CD4-positive, alpha-beta T cell (primary cell): ENCODE measurements around the gene G6PC3. TPM values are rescaled to one million over a fixed set of nuclear protein-coding genes. Genes with fewer than 3 reads are reported as not detected.

Experiments used
- ATAC-seq: fragments of 200-7000 bp; cut with Tn5 transposase; one replicate; pipeline ENCODE4 v1.10.0; 2022; ENCODE audit warnings: mild to moderate bottlenecking; ENCODE audit not compliant: poor library complexity
- CTCF ChIA-PET: fragments of 350-600 bp; sonication (Branson Sonifier 250); formaldehyde crosslinking; loops from one replicate; lab custom pipeline; 2021; ENCODE audit warnings: antibody characterized with exemption, inconsistent platforms; lab: Charles Lee
- POLR2A ChIA-PET: fragments of 350-600 bp; sonication (Branson Sonifier 250); formaldehyde crosslinking; loops from one replicate; lab custom pipeline; 2021; ENCODE audit warnings: antibody characterized with exemption, inconsistent platforms; lab: Charles Lee
- DNase-seq, 14 experiments: peaks; one replicate each; pipeline ENCODE4 v3.0.0-alpha.2; 2013 to 2020; ENCODE audit warnings: mixed read lengths in 2 of 14
- H3K27ac ChIP-seq, 2 donors: one replicate each; pipeline versions ENCODE4 v1.5.1 to v1.7.0; 2013; ENCODE audit warnings: low read length in 2 of 2, low read depth in 1 of 2, mild to moderate bottlenecking in 1 of 2
- H3K27me3 ChIP-seq, 2 experiments: 1 replicate in 1 of 2; 2 replicates in 1 of 2; pipeline versions ENCODE4 v1.6.1 to v1.7.0; 2013; ENCODE audit warnings: low read length in 2 of 2, control low read depth in 1 of 2, mild to moderate bottlenecking in 1 of 2, moderate library complexity in 1 of 2; ENCODE audit not compliant: insufficient read depth in 2 of 2, control insufficient read depth in 1 of 2
- H3K36me3 ChIP-seq: one replicate; pipeline ENCODE4 v1.6.1; 2013; ENCODE audit warnings: low read length, control low read depth; ENCODE audit not compliant: insufficient read depth
- H3K4me1 ChIP-seq: one replicate; pipeline ENCODE4 v1.6.1; 2013; ENCODE audit warnings: low read length, control low read depth; ENCODE audit not compliant: insufficient read depth
- H3K4me3 ChIP-seq: one replicate; pipeline ENCODE4 v1.5.1; 2013; ENCODE audit warnings: mild to moderate bottlenecking, low read length, moderate library complexity
- H3K9me3 ChIP-seq, 2 experiments: 1 replicate in 1 of 2; 2 replicates in 1 of 2; pipeline versions ENCODE4 v1.6.1 to v1.7.0; 2013; ENCODE audit warnings: low read length in 2 of 2, mild to moderate bottlenecking in 2 of 2, control low read depth in 1 of 2, moderate library complexity in 1 of 2; ENCODE audit not compliant: control insufficient read depth in 1 of 2, insufficient read depth in 1 of 2
- H3K27ac Mint-ChIP-seq: one replicate; pipeline ENCODE4 v1.8.0; 2020; ENCODE audit warnings: mixed read lengths
- H3K27me3 Mint-ChIP-seq: one replicate; pipeline ENCODE4 v1.8.0; 2021; ENCODE audit warnings: mixed read lengths
- H3K36me3 Mint-ChIP-seq: one replicate; pipeline ENCODE4 v1.8.0; 2021; ENCODE audit warnings: low read depth, mixed read lengths
- H3K4me1 Mint-ChIP-seq: one replicate; pipeline ENCODE4 v1.8.0; 2021; ENCODE audit warnings: low read depth, mixed read lengths
- H3K4me3 Mint-ChIP-seq: one replicate; pipeline ENCODE4 v1.8.0; 2020; ENCODE audit warnings: mild to moderate bottlenecking, mixed read lengths
- H3K9me3 Mint-ChIP-seq: one replicate; pipeline ENCODE4 v1.8.0; 2020; ENCODE audit warnings: mixed read lengths
- intact Hi-C, 2 experiments: fragments of 100-400 bp; cut with DNase I in 1 of 2; cut with micrococcal nuclease in 1 of 2; formaldehyde crosslinking; loops; one replicate each; pipeline versions ENCODE4 v1.15.1 to v1.9.0; 2023 to 2025; cut with DNase I, micrococcal nuclease
- total RNA-seq, 174 experiments: library from RNA in 2 of 174; stranded (reverse) in 2 of 174; gene quantifications; one replicate each; pipeline ENCODE4 v1.2.3 and lab custom pipeline; 2021 to 2026
- TF ChIP-seq, protein P1 (sequence below): fragments of 200-600 bp; IDR thresholded peaks from one replicate; pipeline ENCODE4 v1.8.0; 2022; ENCODE audit warnings: antibody characterized with exemption, mild to moderate bottlenecking

The G6PC3 gene
- total RNA-seq, 2 experiments from 2014 or later = 5.6 to 5.8 TPM

GRCh38 chr17:44113868-44114840 lies 43.6 kb downstream of the G6PC3 start:
- DNase-seq (no peak), ATAC-seq (no peak)
- ChIA-PET CTCF (interaction anchor here (1.2 kb wide), 1 partner anchor 16 kb away, joined by 4 read pairs; no protein-coding TSS in a partner anchor), POLR2A (interaction anchor here (1.6 kb wide), 1 partner anchor 9 kb away, joined by 4 read pairs; the partner anchor contains the start of gene HDAC5)
- Mint-ChIP-seq H3K36me3 (peaks cover 19% of the 10 kb centered on the region), H3K27me3 (no peaks in the 10 kb centered on the region), H3K4me3 (no peak overlapping the region), H3K27ac (peak overlapping the region; percentile 28), H3K4me1 (peaks cover 45% of the 10 kb centered on the region), H3K9me3 (no peaks in the 10 kb centered on the region)
- H3K27me3 ChIP-seq = no peaks in the 10 kb centered on the region
- H3K9me3 ChIP-seq = no peaks in the 10 kb centered on the region
- no peak overlapping the region for H3K4me3 ChIP-seq
- peaks cover 37% of the 10 kb centered on the region for H3K36me3 ChIP-seq
- TF ChIP-seq, protein P1, sequence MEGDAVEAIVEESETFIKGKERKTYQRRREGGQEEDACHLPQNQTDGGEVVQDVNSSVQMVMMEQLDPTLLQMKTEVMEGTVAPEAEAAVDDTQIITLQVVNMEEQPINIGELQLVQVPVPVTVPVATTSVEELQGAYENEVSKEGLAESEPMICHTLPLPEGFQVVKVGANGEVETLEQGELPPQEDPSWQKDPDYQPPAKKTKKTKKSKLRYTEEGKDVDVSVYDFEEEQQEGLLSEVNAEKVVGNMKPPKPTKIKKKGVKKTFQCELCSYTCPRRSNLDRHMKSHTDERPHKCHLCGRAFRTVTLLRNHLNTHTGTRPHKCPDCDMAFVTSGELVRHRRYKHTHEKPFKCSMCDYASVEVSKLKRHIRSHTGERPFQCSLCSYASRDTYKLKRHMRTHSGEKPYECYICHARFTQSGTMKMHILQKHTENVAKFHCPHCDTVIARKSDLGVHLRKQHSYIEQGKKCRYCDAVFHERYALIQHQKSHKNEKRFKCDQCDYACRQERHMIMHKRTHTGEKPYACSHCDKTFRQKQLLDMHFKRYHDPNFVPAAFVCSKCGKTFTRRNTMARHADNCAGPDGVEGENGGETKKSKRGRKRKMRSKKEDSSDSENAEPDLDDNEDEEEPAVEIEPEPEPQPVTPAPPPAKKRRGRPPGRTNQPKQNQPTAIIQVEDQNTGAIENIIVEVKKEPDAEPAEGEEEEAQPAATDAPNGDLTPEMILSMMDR = no peak
- H3K4me1 ChIP-seq = peaks cover 36% of the 10 kb centered on the region
- H3K27ac ChIP-seq = no peak overlapping the region
- intact Hi-C loops = no loop called here

GRCh38 chr17:44115585-44116415 lies 45.3 kb downstream of the G6PC3 start:
- POLR2A ChIA-PET = no interaction called here
- no peak overlapping the region for H3K27ac ChIP-seq
- H3K27me3 ChIP-seq = no peaks in the 10 kb centered on the region
- no peak overlapping the region for H3K4me3 Mint-ChIP-seq
- intact Hi-C loops = no loop called here
- ATAC-seq (no peak), DNase-seq (peak in 4 of 14 experiments; percentile 16 to 48 (median 34))
- TF ChIP-seq, protein P1 = peak; percentile 43
- no peaks in the 10 kb centered on the region for H3K9me3 Mint-ChIP-seq
- H3K4me1 Mint-ChIP-seq = peaks cover 59% of the 10 kb centered on the region
- H3K4me3 ChIP-seq = no peak overlapping the region
- peaks cover 40% of the 10 kb centered on the region for H3K4me1 ChIP-seq
- no peak overlapping the region for H3K27ac Mint-ChIP-seq
- H3K36me3 ChIP-seq = peaks cover 30% of the 10 kb centered on the region
- CTCF ChIA-PET = interaction anchor here (0.6 to 1.2 kb wide), 5 partner anchors 19 to 172 kb away, joined by 3 to 5 read pairs (median 3); no protein-coding TSS in a partner anchor
- H3K36me3 Mint-ChIP-seq = peaks cover 19% of the 10 kb centered on the region
- H3K27me3 Mint-ChIP-seq = no peaks in the 10 kb centered on the region
- H3K9me3 ChIP-seq = no peaks in the 10 kb centered on the region

- no peaks in the 10 kb centered on the region for H3K27me3 Mint-ChIP-seq
- H3K4me3 ChIP-seq = no peak overlapping the region
- POLR2A ChIA-PET = interaction anchor here (0.6 kb wide), 1 partner anchor 39 kb away, joined by 3 read pairs; no protein-coding TSS in a partner anchor
- DNase-seq (no peak), ATAC-seq (no peak)
- no peaks in the 10 kb centered on the region for H3K9me3 Mint-ChIP-seq
- CTCF ChIA-PET = no interaction called here
- H3K9me3 ChIP-seq = no peaks in the 10 kb centered on the region
- H3K4me1 Mint-ChIP-seq = peaks cover 58% of the 10 kb centered on the region
- TF ChIP-seq, protein P1 = no peak
- H3K27ac Mint-ChIP-seq = no peak overlapping the region
- H3K27me3 ChIP-seq = no peaks in the 10 kb centered on the region
- H3K36me3 ChIP-seq = peaks cover 30% of the 10 kb centered on the region
- H3K4me1 ChIP-seq = peaks cover 39% of the 10 kb centered on the region
- intact Hi-C loops = no loop called here
- H3K36me3 Mint-ChIP-seq = peaks cover 19% of the 10 kb centered on the region
- no peak overlapping the region for H3K27ac ChIP-seq
- no peak overlapping the region for H3K4me3 Mint-ChIP-seq
Observed at GRCh38 chr17:44117351-44117750, 46.8 kb downstream of the G6PC3 start.
